Chondrocyte (in vitro differentiated cells): ENCODE results near the gene PDZRN4. TPM values are rescaled to one million over a fixed set of nuclear protein-coding genes. Genes with fewer than 3 reads are reported as not detected.

Experiments used
- DNase-seq: peaks from one replicate; pipeline ENCODE4 v3.0.0; 2021; ENCODE audit warnings: mixed read lengths, low spot score
- H3K27ac Mint-ChIP-seq: one replicate; pipeline ENCODE4 v1.8.0; 2021; ENCODE audit warnings: mild to moderate bottlenecking, moderate library complexity, mixed read lengths; ENCODE audit not compliant: unreplicated experiment
- H3K27me3 Mint-ChIP-seq: 2 replicates; pipeline ENCODE4 v1.8.0; 2021; ENCODE audit warnings: low read depth, mixed read lengths
- H3K36me3 Mint-ChIP-seq: 2 replicates; pipeline ENCODE4 v1.8.0; 2021; ENCODE audit warnings: low read depth, mixed read lengths
- H3K4me1 Mint-ChIP-seq: 2 replicates; pipeline ENCODE4 v1.8.0; 2021; ENCODE audit warnings: low read depth, mild to moderate bottlenecking, mixed read lengths
- H3K4me3 Mint-ChIP-seq: one replicate; pipeline ENCODE4 v1.8.0; 2021; ENCODE audit warnings: mild to moderate bottlenecking, moderate library complexity, mixed read lengths; ENCODE audit not compliant: unreplicated experiment
- H3K9me3 Mint-ChIP-seq: 2 replicates; pipeline ENCODE4 v1.8.0; 2021; ENCODE audit warnings: low read depth, mixed read lengths
- total RNA-seq: library from RNA; stranded (reverse); gene quantifications from 3 replicates; pipeline ENCODE4 v1.2.1, GENCODE V29; 2021
- TF ChIP-seq, protein P1 (sequence below): fragments of 200-600 bp; sonication (generic); IDR thresholded peaks from 2 replicates; pipeline ENCODE4 v1.5.0; 2021; ENCODE audit warnings: antibody characterized with exemption, mild to moderate bottlenecking, moderate library complexity

The PDZRN4 gene
- total RNA-seq, 1 donor from 2014 or later = 0.25 TPM

DNA sequence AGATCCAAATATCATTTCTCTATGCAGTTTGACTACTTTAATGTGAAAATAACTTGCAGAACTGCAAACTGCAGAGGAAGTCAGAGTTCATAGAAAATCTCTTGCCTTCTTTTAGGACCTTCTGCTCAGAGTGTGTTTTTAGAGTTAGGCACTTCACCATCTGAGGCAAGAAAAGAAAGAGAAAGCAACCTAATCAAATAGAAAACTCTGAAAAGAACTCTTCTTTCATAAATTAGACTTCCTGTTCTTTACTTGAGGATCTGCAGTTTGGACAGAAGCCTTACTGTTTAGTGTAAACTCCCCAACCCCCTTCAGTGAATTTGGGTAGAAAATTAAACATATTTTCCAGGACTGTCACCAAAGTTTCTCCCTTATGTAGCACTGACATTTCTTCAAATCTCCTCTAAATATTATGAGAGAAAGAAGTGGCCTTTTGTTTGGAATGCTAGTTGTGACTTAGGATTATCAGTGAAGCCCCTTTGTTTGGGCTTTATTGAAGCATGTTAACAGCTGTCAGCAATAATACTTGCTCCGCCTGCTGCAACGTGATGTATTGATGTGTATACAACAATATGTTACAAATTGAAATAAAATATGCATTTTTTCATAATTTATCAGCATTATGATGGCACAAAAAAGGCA lies 99.5 kb downstream of the PDZRN4 start:
- Mint-ChIP-seq H3K4me1 (no peaks in the 10 kb centered on the region), H3K4me3 (no peak overlapping the region), H3K27me3 (peaks cover 3% of the 10 kb centered on the region)

DNA sequence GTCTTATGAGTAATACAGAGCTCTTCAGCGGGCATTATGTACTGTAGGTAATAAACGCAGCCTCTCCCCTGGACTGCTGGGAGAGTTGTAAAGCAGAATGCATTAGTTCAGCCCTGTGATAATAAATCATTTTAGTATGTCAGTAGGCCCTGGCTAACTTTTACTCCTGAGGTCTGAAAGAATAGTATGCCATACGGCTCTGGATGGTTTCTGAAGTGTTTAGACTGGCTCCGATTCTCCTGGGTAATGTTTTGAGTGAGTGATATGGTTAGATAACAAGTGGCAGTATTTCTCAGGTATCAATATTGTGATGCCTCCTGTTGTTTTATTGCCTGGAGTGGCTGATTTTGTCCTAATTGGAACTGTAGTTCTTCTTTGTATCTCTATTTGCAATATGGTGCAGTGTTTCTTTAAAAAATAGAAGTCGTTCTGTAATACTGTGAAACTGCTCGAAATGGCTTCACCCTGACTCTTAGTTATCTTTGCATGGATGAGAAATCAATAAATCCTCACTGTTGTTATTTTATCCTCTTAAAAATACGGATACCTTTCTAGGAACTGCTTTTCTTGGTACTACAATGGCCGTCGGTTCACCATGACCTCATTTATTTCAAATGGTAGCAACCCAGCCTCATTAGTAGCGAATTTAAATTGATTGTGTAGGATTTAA lies 100.2 kb downstream of the PDZRN4 start:
- TF ChIP-seq, protein P1, sequence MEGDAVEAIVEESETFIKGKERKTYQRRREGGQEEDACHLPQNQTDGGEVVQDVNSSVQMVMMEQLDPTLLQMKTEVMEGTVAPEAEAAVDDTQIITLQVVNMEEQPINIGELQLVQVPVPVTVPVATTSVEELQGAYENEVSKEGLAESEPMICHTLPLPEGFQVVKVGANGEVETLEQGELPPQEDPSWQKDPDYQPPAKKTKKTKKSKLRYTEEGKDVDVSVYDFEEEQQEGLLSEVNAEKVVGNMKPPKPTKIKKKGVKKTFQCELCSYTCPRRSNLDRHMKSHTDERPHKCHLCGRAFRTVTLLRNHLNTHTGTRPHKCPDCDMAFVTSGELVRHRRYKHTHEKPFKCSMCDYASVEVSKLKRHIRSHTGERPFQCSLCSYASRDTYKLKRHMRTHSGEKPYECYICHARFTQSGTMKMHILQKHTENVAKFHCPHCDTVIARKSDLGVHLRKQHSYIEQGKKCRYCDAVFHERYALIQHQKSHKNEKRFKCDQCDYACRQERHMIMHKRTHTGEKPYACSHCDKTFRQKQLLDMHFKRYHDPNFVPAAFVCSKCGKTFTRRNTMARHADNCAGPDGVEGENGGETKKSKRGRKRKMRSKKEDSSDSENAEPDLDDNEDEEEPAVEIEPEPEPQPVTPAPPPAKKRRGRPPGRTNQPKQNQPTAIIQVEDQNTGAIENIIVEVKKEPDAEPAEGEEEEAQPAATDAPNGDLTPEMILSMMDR = no peak
- Mint-ChIP-seq H3K27me3 (peaks cover 3% of the 10 kb centered on the region), H3K9me3 (no peaks in the 10 kb centered on the region), H3K4me1 (no peaks in the 10 kb centered on the region), H3K27ac (no peak overlapping the region), H3K36me3 (no peaks in the 10 kb centered on the region), H3K4me3 (no peak overlapping the region)
- no peak for DNase-seq

More for the DNA sequence above, 99.5 kb downstream of the PDZRN4 start:
- Mint-ChIP-seq H3K9me3 (no peaks in the 10 kb centered on the region), H3K36me3 (no peaks in the 10 kb centered on the region), H3K27ac (no peak overlapping the region)
- TF ChIP-seq, protein P1 = no peak
- no peak for DNase-seq

DNA sequence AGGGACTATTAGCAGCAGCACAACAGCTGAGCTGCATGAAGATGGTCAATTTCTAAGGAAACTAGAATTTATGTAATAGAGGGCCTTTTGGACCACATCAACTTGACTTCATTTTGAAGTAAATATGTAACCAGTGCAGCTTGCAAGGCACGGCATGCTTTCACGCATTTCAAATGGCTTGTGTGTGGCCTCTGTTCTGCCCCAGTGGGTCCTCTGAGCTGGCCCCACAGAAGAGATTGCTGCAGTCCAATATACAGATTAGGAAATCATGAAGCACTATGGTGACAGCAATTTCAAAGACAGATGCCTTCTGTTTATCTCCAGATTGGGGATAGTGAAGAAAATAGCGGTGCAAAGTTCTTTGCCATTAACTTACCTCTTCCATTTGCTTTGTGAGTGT lies 101.4 kb downstream of the PDZRN4 start:
- H3K36me3 Mint-ChIP-seq = no peaks in the 10 kb centered on the region
- no peak overlapping the region for H3K4me3 Mint-ChIP-seq
- no peak overlapping the region for H3K27ac Mint-ChIP-seq
- TF ChIP-seq, protein P1 = no peak
- DNase-seq = no peak
- no peaks in the 10 kb centered on the region for H3K27me3 Mint-ChIP-seq
- no peaks in the 10 kb centered on the region for H3K4me1 Mint-ChIP-seq
- no peaks in the 10 kb centered on the region for H3K9me3 Mint-ChIP-seq

DNA sequence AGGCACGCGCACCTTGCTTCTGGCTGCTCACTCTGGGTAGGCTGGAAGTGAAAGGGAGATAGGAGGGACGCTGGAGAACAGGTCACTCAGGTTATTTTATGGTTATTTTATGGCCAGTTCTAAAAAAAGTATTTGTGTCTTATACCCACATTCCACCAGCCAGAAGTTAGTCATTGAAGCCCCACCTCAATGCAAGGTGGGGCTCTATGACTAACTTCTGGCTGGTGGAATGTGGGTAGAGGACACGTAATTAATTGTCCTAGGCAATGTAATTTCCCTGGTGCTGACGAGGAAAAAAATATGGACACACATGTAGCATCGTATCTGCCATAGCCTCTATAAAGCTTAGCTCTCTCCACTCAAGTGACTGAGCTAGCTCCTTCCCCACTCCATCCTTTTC lies 104.9 kb downstream of the PDZRN4 start:
- no peak overlapping the region for H3K4me3 Mint-ChIP-seq
- no peak for DNase-seq
- no peaks in the 10 kb centered on the region for H3K27me3 Mint-ChIP-seq
- no peaks in the 10 kb centered on the region for H3K4me1 Mint-ChIP-seq
- no peaks in the 10 kb centered on the region for H3K9me3 Mint-ChIP-seq
- TF ChIP-seq, protein P1 = no peak
- no peak overlapping the region for H3K27ac Mint-ChIP-seq
- H3K36me3 Mint-ChIP-seq = no peaks in the 10 kb centered on the region

DNA sequence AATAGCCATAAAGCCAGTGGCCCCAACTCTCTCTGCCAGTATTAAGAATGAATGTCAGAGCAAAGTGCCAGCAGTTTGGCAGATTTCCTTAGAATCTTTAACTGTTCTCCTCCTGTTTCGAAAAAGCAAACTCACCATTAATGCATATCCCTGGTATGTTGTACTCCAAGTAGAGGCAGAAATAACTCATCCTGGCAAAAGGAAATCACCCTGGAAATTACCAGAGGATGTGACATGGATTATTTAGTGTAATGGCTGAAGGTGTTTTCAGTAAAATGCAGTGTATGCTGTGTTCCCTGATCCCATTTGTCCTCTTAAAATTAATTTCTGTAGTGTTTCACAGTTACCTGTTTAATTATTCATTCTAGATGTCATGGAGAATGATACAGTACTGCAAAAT lies 105.3 kb downstream of the PDZRN4 start:
- H3K36me3 Mint-ChIP-seq = no peaks in the 10 kb centered on the region
- H3K27me3 Mint-ChIP-seq = no peaks in the 10 kb centered on the region
- H3K27ac Mint-ChIP-seq = no peak overlapping the region
- no peak overlapping the region for H3K4me3 Mint-ChIP-seq
- DNase-seq = no peak
- no peaks in the 10 kb centered on the region for H3K4me1 Mint-ChIP-seq
- TF ChIP-seq, protein P1 = no peak
- no peaks in the 10 kb centered on the region for H3K9me3 Mint-ChIP-seq
